Stimulated activated CD4-positive, alpha-beta T cell treated with anti-CD3 and anti-CD28 coated beads, Interleukin-12 subunit alpha, Interleukin-12 subunit beta, amount 100 ng/mL, for 48 hours (primary cell): ENCODE measurements around the gene SLFN11.
"Not testable (repeated sequence)": the region's sequence is repeated elsewhere in the genome, so short reads cannot be mapped to it uniquely, and the experiment has no call there.

Experiments used
- DNase-seq, 3 donors: peaks; one replicate each; pipeline ENCODE4 v3.0.0-alpha.2; 2020; ENCODE audit warnings: low read depth in 2 of 3, low spot score in 1 of 3

Gene SLFN11

GRCh38 chr17:35373534-35373983 is at the start of gene SLFN11:
Gene SLFN11 (minus strand): TSS chr17:35373621. CDS start chr17:35363807, 9,814 bp downstream.
- DNase-seq = peak; percentile 85 to 94 (median 88)

- not testable (repeated sequence) for DNase-seq
These were observed 47.6 kb upstream of the SLFN11 start for GRCh38 chr17:35421069-35421468.

- DNase-seq = no peak
These were observed 43.2 kb upstream of the SLFN11 start for GRCh38 chr17:35416659-35417058.

GRCh38 chr17:35414707-35415106 is 41.3 kb upstream of the SLFN11 start:
- not testable (repeated sequence) for DNase-seq

GRCh38 chr17:35414247-35414646 is 40.8 kb upstream of the SLFN11 start:
- no peak for DNase-seq

- no peak for DNase-seq
These were observed 34.1 kb upstream of the SLFN11 start for GRCh38 chr17:35407531-35407930.

- no peak for DNase-seq
These were observed 33.1 kb upstream of the SLFN11 start for GRCh38 chr17:35406568-35406967.

GRCh38 chr17:35404360-35404759 is 30.9 kb upstream of the SLFN11 start:
- DNase-seq = no peak

- DNase-seq = not testable (repeated sequence)
These were observed 20.4 kb upstream of the SLFN11 start for GRCh38 chr17:35393783-35394182.

GRCh38 chr17:35390663-35391062 is 17.2 kb upstream of the SLFN11 start:
- no peak for DNase-seq

GRCh38 chr17:35390156-35390555 is 16.7 kb upstream of the SLFN11 start:
- no peak for DNase-seq

GRCh38 chr17:35387496-35387895 is 14.1 kb upstream of the SLFN11 start:
- DNase-seq = no peak

GRCh38 chr17:35377706-35378105 is 4.3 kb upstream of the SLFN11 start:
- DNase-seq = no peak

GRCh38 chr17:35377068-35377467 is 3.6 kb upstream of the SLFN11 start:
- DNase-seq = no peak

GRCh38 chr17:35376245-35376644 is 2.8 kb upstream of the SLFN11 start:
- no peak for DNase-seq

- no peak for DNase-seq
These were observed 1.4 kb upstream of the SLFN11 start for GRCh38 chr17:35374766-35375344.

GRCh38 chr17:35373984-35374765 is 754 bp upstream of the SLFN11 start:
- DNase-seq = peak; percentile 34 to 39 (median 37)

- peak in 1 of 3 donors; percentile 5 for DNase-seq
These were observed 431 bp downstream of the SLFN11 start for GRCh38 chr17:35372846-35373533.

- no peak for DNase-seq
These were observed 1.5 kb downstream of the SLFN11 start for GRCh38 chr17:35371934-35372333.

- DNase-seq = no peak
These were observed 5.2 kb downstream of the SLFN11 start for GRCh38 chr17:35368081-35368830.

GRCh38 chr17:35361027-35361426 is 12.4 kb downstream of the SLFN11 start:
- no peak for DNase-seq
